ENCODE results near the gene THUMPD3.

THUMPD3 gene

GRCh38 chr3:9422712-9423424 lies 60.0 kb downstream of the THUMPD3 start:
- DNase-seq: peak; percentile 56

GRCh38 chr3:9428411-9428810 lies 65.6 kb downstream of the THUMPD3 start:
- no peak for DNase-seq

GRCh38 chr3:9430733-9431132 lies 67.9 kb downstream of the THUMPD3 start:
- no peak for DNase-seq

GRCh38 chr3:9433627-9434521 lies 71.0 kb downstream of the THUMPD3 start:
- no peak for DNase-seq

GRCh38 chr3:9435316-9435715 lies 72.5 kb downstream of the THUMPD3 start:
- no peak for DNase-seq
